T-helper 2 cell treated with Interferon-gamma antibody and Interleukin-4, amounts not matched to agents 5 μg/mL and 100 μg/mL, for 36 hours (primary cell): ENCODE data around the gene TDO2.
"Not testable (repeated sequence)": the region's sequence is repeated elsewhere in the genome, so short reads cannot be mapped to it uniquely, and the experiment has no call there.

Experiments used
- DNase-seq: peaks from one replicate; pipeline ENCODE4 v3.0.0; 2021; ENCODE audit warnings: low spot score
- H3K27ac Mint-ChIP-seq: one replicate; pipeline ENCODE4 v1.8.0; 2021; ENCODE audit warnings: mild to moderate bottlenecking, mixed read lengths
- H3K27me3 Mint-ChIP-seq: one replicate; pipeline ENCODE4 v1.8.0; 2021; ENCODE audit warnings: low read depth, mixed read lengths
- H3K36me3 Mint-ChIP-seq: one replicate; pipeline ENCODE4 v1.8.0; 2021; ENCODE audit warnings: low read depth, mixed read lengths
- H3K4me1 Mint-ChIP-seq: one replicate; pipeline ENCODE4 v1.8.0; 2021; ENCODE audit warnings: low read depth, mixed read lengths
- H3K4me3 Mint-ChIP-seq: one replicate; pipeline ENCODE4 v1.8.0; 2022; ENCODE audit warnings: mild to moderate bottlenecking, moderate library complexity, mixed read lengths
- H3K9me3 Mint-ChIP-seq: one replicate; pipeline ENCODE4 v1.8.0; 2021; ENCODE audit warnings: mixed read lengths

The TDO2 gene

GRCh38 chr4:155889946-155890345, 13.6 kb upstream of the TDO2 start:
- H3K27me3 Mint-ChIP-seq, result no peaks in the 10 kb centered on the region
- H3K4me3 Mint-ChIP-seq, result no peak overlapping the region
- H3K4me1 Mint-ChIP-seq, result no peaks in the 10 kb centered on the region
- H3K27ac Mint-ChIP-seq, result no peak overlapping the region
- DNase-seq, result no peak
- H3K36me3 Mint-ChIP-seq, result no peaks in the 10 kb centered on the region
- no peaks in the 10 kb centered on the region for H3K9me3 Mint-ChIP-seq

- no peaks in the 10 kb centered on the region for H3K9me3 Mint-ChIP-seq
- no peak overlapping the region for H3K27ac Mint-ChIP-seq
- no peak for DNase-seq
- H3K4me3 Mint-ChIP-seq, result no peak overlapping the region
- H3K4me1 Mint-ChIP-seq, result no peaks in the 10 kb centered on the region
- H3K36me3 Mint-ChIP-seq, result no peaks in the 10 kb centered on the region
- no peaks in the 10 kb centered on the region for H3K27me3 Mint-ChIP-seq
Observed at GRCh38 chr4:155891058-155891457, 12.4 kb upstream of the TDO2 start.

- not testable (repeated sequence) for H3K9me3 Mint-ChIP-seq, H3K36me3 Mint-ChIP-seq, H3K4me1 Mint-ChIP-seq, H3K27me3 Mint-ChIP-seq, DNase-seq, H3K27ac Mint-ChIP-seq, H3K4me3 Mint-ChIP-seq
Observed at GRCh38 chr4:155898371-155898770, 5.1 kb upstream of the TDO2 start.

- H3K36me3 Mint-ChIP-seq, result no peaks in the 10 kb centered on the region
- no peaks in the 10 kb centered on the region for H3K4me1 Mint-ChIP-seq
- H3K27ac Mint-ChIP-seq, result no peak overlapping the region
- no peak overlapping the region for H3K4me3 Mint-ChIP-seq
- H3K27me3 Mint-ChIP-seq, result no peaks in the 10 kb centered on the region
- DNase-seq, result no peak
- H3K9me3 Mint-ChIP-seq, result no peaks in the 10 kb centered on the region
Observed at GRCh38 chr4:155899891-155900290, 3.6 kb upstream of the TDO2 start.

- DNase-seq, result no peak
- no peaks in the 10 kb centered on the region for H3K27me3 Mint-ChIP-seq
- H3K4me3 Mint-ChIP-seq, result no peak overlapping the region
- no peaks in the 10 kb centered on the region for H3K9me3 Mint-ChIP-seq
- no peaks in the 10 kb centered on the region for H3K4me1 Mint-ChIP-seq
- no peak overlapping the region for H3K27ac Mint-ChIP-seq
- no peaks in the 10 kb centered on the region for H3K36me3 Mint-ChIP-seq
Observed at GRCh38 chr4:155900381-155900780, 3.1 kb upstream of the TDO2 start.

GRCh38 chr4:155901013-155901412, 2.5 kb upstream of the TDO2 start:
- H3K36me3 Mint-ChIP-seq, result no peaks in the 10 kb centered on the region
- H3K27ac Mint-ChIP-seq, result no peak overlapping the region
- H3K9me3 Mint-ChIP-seq, result no peaks in the 10 kb centered on the region
- no peaks in the 10 kb centered on the region for H3K27me3 Mint-ChIP-seq
- no peaks in the 10 kb centered on the region for H3K4me1 Mint-ChIP-seq
- no peak overlapping the region for H3K4me3 Mint-ChIP-seq
- DNase-seq, result no peak

- DNase-seq, result no peak
Observed at GRCh38 chr4:155904331-155904730, 835 bp downstream of the TDO2 start.

GRCh38 chr4:155906554-155907247, 3.2 kb downstream of the TDO2 start:
- Mint-ChIP-seq H3K4me3 (no peak overlapping the region), H3K9me3 (no peaks in the 10 kb centered on the region), H3K27me3 (no peaks in the 10 kb centered on the region), H3K36me3 (no peaks in the 10 kb centered on the region), H3K27ac (no peak overlapping the region), H3K4me1 (no peaks in the 10 kb centered on the region)
- DNase-seq, result no peak

More at GRCh38 chr4:155904331-155904730, 835 bp downstream of the TDO2 start:
- Mint-ChIP-seq H3K4me1 (no peaks in the 10 kb centered on the region), H3K27me3 (no peaks in the 10 kb centered on the region), H3K9me3 (no peaks in the 10 kb centered on the region), H3K27ac (no peak overlapping the region), H3K4me3 (no peak overlapping the region), H3K36me3 (no peaks in the 10 kb centered on the region)

- DNase-seq, result no peak
- H3K4me1 Mint-ChIP-seq, result no peaks in the 10 kb centered on the region
- H3K27ac Mint-ChIP-seq, result no peak overlapping the region
- H3K36me3 Mint-ChIP-seq, result no peaks in the 10 kb centered on the region
- H3K27me3 Mint-ChIP-seq, result no peaks in the 10 kb centered on the region
- no peaks in the 10 kb centered on the region for H3K9me3 Mint-ChIP-seq
- H3K4me3 Mint-ChIP-seq, result no peak overlapping the region
Observed at GRCh38 chr4:155907556-155907955, 4.1 kb downstream of the TDO2 start.

GRCh38 chr4:155908187-155909139, 5.0 kb downstream of the TDO2 start:
- no peak overlapping the region for H3K4me3 Mint-ChIP-seq

GRCh38 chr4:155909615-155910226, 6.2 kb downstream of the TDO2 start:
- H3K9me3 Mint-ChIP-seq, result no peaks in the 10 kb centered on the region
- H3K27ac Mint-ChIP-seq, result no peak overlapping the region
- no peaks in the 10 kb centered on the region for H3K4me1 Mint-ChIP-seq
- H3K4me3 Mint-ChIP-seq, result no peak overlapping the region
- H3K27me3 Mint-ChIP-seq, result no peaks in the 10 kb centered on the region
- no peak for DNase-seq
- H3K36me3 Mint-ChIP-seq, result no peaks in the 10 kb centered on the region

More at GRCh38 chr4:155908187-155909139, 5.0 kb downstream of the TDO2 start:
- no peaks in the 10 kb centered on the region for H3K9me3 Mint-ChIP-seq
- no peaks in the 10 kb centered on the region for H3K27me3 Mint-ChIP-seq
- H3K4me1 Mint-ChIP-seq, result no peaks in the 10 kb centered on the region
- DNase-seq, result no peak
- no peak overlapping the region for H3K27ac Mint-ChIP-seq
- no peaks in the 10 kb centered on the region for H3K36me3 Mint-ChIP-seq

GRCh38 chr4:155911905-155912304, 8.4 kb downstream of the TDO2 start:
- no peaks in the 10 kb centered on the region for H3K4me1 Mint-ChIP-seq

GRCh38 chr4:155914782-155915181, 11.3 kb downstream of the TDO2 start:
- Mint-ChIP-seq H3K4me3 (no peak overlapping the region), H3K9me3 (no peaks in the 10 kb centered on the region), H3K4me1 (no peaks in the 10 kb centered on the region), H3K27ac (no peak overlapping the region), H3K27me3 (no peaks in the 10 kb centered on the region), H3K36me3 (no peaks in the 10 kb centered on the region)
- DNase-seq, result no peak

More at GRCh38 chr4:155911905-155912304, 8.4 kb downstream of the TDO2 start:
- no peaks in the 10 kb centered on the region for H3K9me3 Mint-ChIP-seq
- H3K27ac Mint-ChIP-seq, result no peak overlapping the region
- no peaks in the 10 kb centered on the region for H3K27me3 Mint-ChIP-seq
- no peak overlapping the region for H3K4me3 Mint-ChIP-seq
- no peaks in the 10 kb centered on the region for H3K36me3 Mint-ChIP-seq
- DNase-seq, result no peak

GRCh38 chr4:155921597-155921996, 18.1 kb downstream of the TDO2 start:
- no peak overlapping the region for H3K27ac Mint-ChIP-seq
- DNase-seq, result no peak
- no peaks in the 10 kb centered on the region for H3K4me1 Mint-ChIP-seq

More at GRCh38 chr4:155921597-155921996, 18.1 kb downstream of the TDO2 start:
- H3K36me3 Mint-ChIP-seq, result no peaks in the 10 kb centered on the region
- H3K27me3 Mint-ChIP-seq, result no peaks in the 10 kb centered on the region
- H3K9me3 Mint-ChIP-seq, result no peaks in the 10 kb centered on the region
- no peak overlapping the region for H3K4me3 Mint-ChIP-seq
